H1 (cell line): Measurements from ENCODE around the gene SMCHD1. TPM values are rescaled to one million over a fixed set of nuclear protein-coding genes. Genes with fewer than 3 reads are reported as not detected.

ENCODE experiments used
- CTCF ChIA-PET: fragments of 300-600 bp; sonication (Branson Sonifier 250); formaldehyde crosslinking; loops from one replicate; lab custom pipeline; 2021; ENCODE audit not compliant: partially characterized antibody; lab: Charles Lee
- POLR2A ChIA-PET: fragments of 300-600 bp; sonication (Branson Sonifier 250); formaldehyde crosslinking; loops from one replicate; lab custom pipeline; 2021; ENCODE audit warnings: inconsistent platforms; ENCODE audit not compliant: partially characterized antibody; lab: Charles Lee
- DNase-seq, 2 experiments: peaks; one replicate each; pipeline versions ENCODE4 v3.0.0 to v3.0.0-alpha.2; 2010 to 2022; ENCODE audit warnings: low spot score in 2 of 2, low read depth in 1 of 2, mixed read lengths in 1 of 2
- FAIRE-seq: peaks from 2 replicates; lab custom pipeline; 2011; peaks lifted over from hg19 to GRCh38; lab: Jason Lieb, UNC
- H2AFZ ChIP-seq: 2 replicates; pipeline ENCODE4 v1.8.1; 2012; ENCODE audit warnings: low read length, inconsistent platforms
- H2AK5ac ChIP-seq: 2 replicates; pipeline ENCODE4 v1.6.1; 2013; ENCODE audit warnings: low read depth, low read length
- H2BK120ac ChIP-seq: replicated peaks from 2 replicates; pipeline ENCODE3; 2013; ENCODE audit warnings: low read depth, low read length, inconsistent platforms
- H2BK12ac ChIP-seq: 2 replicates; pipeline ENCODE4 v1.6.1; 2013; ENCODE audit warnings: low read depth, low read length
- H2BK15ac ChIP-seq: 2 replicates; pipeline ENCODE4 v1.6.1; 2013; ENCODE audit warnings: low read length
- H2BK20ac ChIP-seq: 2 replicates; pipeline ENCODE4 v1.6.1; 2013; ENCODE audit warnings: low read length
- H2BK5ac ChIP-seq: 2 replicates; pipeline ENCODE4 v1.6.1; 2013; ENCODE audit warnings: low read depth, low read length
- H3K14ac ChIP-seq: 2 replicates; pipeline ENCODE4 v1.6.1; 2013; ENCODE audit warnings: inconsistent platforms; ENCODE audit not compliant: insufficient read length
- H3K18ac ChIP-seq: 2 replicates; pipeline ENCODE4 v1.6.1; 2013; ENCODE audit warnings: low read length; ENCODE audit errors: extremely low read depth
- H3K23ac ChIP-seq: 2 replicates; pipeline ENCODE4 v1.6.1; 2013; ENCODE audit warnings: inconsistent platforms; ENCODE audit not compliant: insufficient read length
- H3K23me2 ChIP-seq: 2 replicates; pipeline ENCODE4 v1.6.1; 2013; ENCODE audit warnings: low read depth, low read length
- H3K27ac ChIP-seq: 2 replicates; pipeline ENCODE4 v1.6.1; 2011; ENCODE audit warnings: low read depth, low read length, inconsistent platforms
- H3K27me3 ChIP-seq, 4 experiments: replicated peaks in 1 of 4; 1 replicate in 1 of 4; 2 replicates in 3 of 4; pipeline versions ENCODE4 v1.6.1 to v1.8.1; 2011 to 2013; ENCODE audit warnings: low read length in 3 of 4, mild to moderate bottlenecking in 3 of 4, inconsistent platforms in 2 of 4, mixed read lengths in 2 of 4, moderate library complexity in 1 of 4; ENCODE audit not compliant: control insufficient read depth in 3 of 4, insufficient read depth in 3 of 4; ENCODE audit errors: extremely low read depth in 1 of 4
- H3K36me3 ChIP-seq, 4 experiments: 2 replicates each; pipeline versions ENCODE4 v1.6.1 to v1.8.1; 2011 to 2013; ENCODE audit warnings: mild to moderate bottlenecking in 4 of 4, low read length in 3 of 4, moderate library complexity in 2 of 4, control low read depth in 1 of 4, inconsistent platforms in 1 of 4; ENCODE audit not compliant: insufficient read depth in 4 of 4, control insufficient read depth in 2 of 4
- H3K4ac ChIP-seq: replicated peaks from 2 replicates; pipeline ENCODE3; 2013; ENCODE audit warnings: low read length, low read depth, mixed read lengths, inconsistent platforms; ENCODE audit not compliant: insufficient read length
- H3K4me1 ChIP-seq, 4 experiments: replicated peaks in 1 of 4; 1 replicate in 1 of 4; 2 replicates in 3 of 4; pipeline versions ENCODE4 v1.6.1 to v1.8.1; 2011 to 2013; ENCODE audit warnings: low read length in 3 of 4, inconsistent platforms in 2 of 4, mixed read lengths in 1 of 4; ENCODE audit not compliant: insufficient read depth in 4 of 4, control insufficient read depth in 3 of 4
- H3K4me2 ChIP-seq, 2 experiments: 2 replicates each; pipeline versions ENCODE4 v1.6.1 to v1.8.1; 2011 to 2013; ENCODE audit warnings: low read depth in 2 of 2, low read length in 2 of 2, control low read depth in 1 of 2, inconsistent platforms in 1 of 2, mild to moderate bottlenecking in 1 of 2; ENCODE audit not compliant: insufficient read depth in 1 of 2
- H3K4me3 ChIP-seq, 4 experiments: fragments of 200-600, 300-600 bp in 1 of 4; sonication (generic), shearing (Covaris generic), sonication (Bioruptor Twin) in 1 of 4; 2 replicates each; pipeline versions ENCODE4 v1.5.1 to v1.8.1; 2011 to 2016; ENCODE audit warnings: low read length in 4 of 4, low read depth in 3 of 4, control low read depth in 2 of 4, inconsistent platforms in 2 of 4, mild to moderate bottlenecking in 2 of 4, mixed read lengths in 1 of 4, moderate library complexity in 1 of 4; ENCODE audit not compliant: insufficient read depth in 2 of 4; ENCODE audit errors: extremely low read depth in 1 of 4
- H3K56ac ChIP-seq: replicated peaks from 2 replicates; pipeline ENCODE3; 2013; ENCODE audit warnings: low read depth, mild to moderate bottlenecking, mixed read lengths, low read length, inconsistent platforms; ENCODE audit not compliant: insufficient read length
- H3K79me1 ChIP-seq: 2 replicates; pipeline ENCODE4 v1.6.1; 2013; ENCODE audit warnings: low read depth, low read length, control low read depth
- H3K79me2 ChIP-seq, 2 experiments: 2 replicates each; pipeline versions ENCODE4 v1.6.1 to v1.8.1; 2012 to 2013; ENCODE audit warnings: low read length in 2 of 2, mild to moderate bottlenecking in 2 of 2, inconsistent platforms in 1 of 2; ENCODE audit not compliant: insufficient read depth in 2 of 2, control insufficient read depth in 1 of 2
- H3K9ac ChIP-seq, 4 experiments: replicated peaks in 1 of 4; 1 replicate in 1 of 4; 2 replicates in 3 of 4; pipeline versions ENCODE4 v1.6.1 to v1.8.1; 2011 to 2013; ENCODE audit warnings: low read depth in 3 of 4, low read length in 3 of 4, control low read depth in 2 of 4, mild to moderate bottlenecking in 2 of 4, moderate library complexity in 2 of 4, inconsistent platforms in 1 of 4; ENCODE audit errors: extremely low read depth in 1 of 4
- H3K9me3 ChIP-seq, 2 experiments: 2 replicates each; pipeline versions ENCODE4 v1.6.1 to v1.8.1; 2012 to 2013; ENCODE audit warnings: mild to moderate bottlenecking in 2 of 2, moderate library complexity in 2 of 2, control low read depth in 1 of 2, inconsistent platforms in 1 of 2, low read depth in 1 of 2, low read length in 1 of 2, mixed read lengths in 1 of 2; ENCODE audit not compliant: insufficient read depth in 2 of 2
- H4K20me1 ChIP-seq, 2 experiments: replicated peaks in 1 of 2; 2 replicates each; pipeline versions ENCODE3 to v1.8.1; 2011 to 2013; ENCODE audit warnings: inconsistent platforms in 2 of 2, low read length in 2 of 2, mild to moderate bottlenecking in 1 of 2; ENCODE audit not compliant: insufficient read depth in 2 of 2, control insufficient read depth in 1 of 2
- H4K5ac ChIP-seq: 2 replicates; pipeline ENCODE4 v1.6.1; 2013; ENCODE audit warnings: low read length, low read depth, mixed read lengths, inconsistent platforms; ENCODE audit not compliant: insufficient read length
- H4K8ac ChIP-seq: 2 replicates; pipeline ENCODE4 v1.8.0; 2013; ENCODE audit warnings: mild to moderate bottlenecking, moderate library complexity, low read length, inconsistent platforms; ENCODE audit not compliant: insufficient read depth; ENCODE audit errors: extremely low read depth
- H4K91ac ChIP-seq: replicated peaks from 2 replicates; pipeline ENCODE3; 2013; ENCODE audit warnings: low read length, mixed read lengths, inconsistent platforms; ENCODE audit not compliant: insufficient read length
- ATF3 ChIP-seq: IDR thresholded peaks from 2 replicates; pipeline ENCODE4 v1.6.1; 2011; ENCODE audit warnings: low read depth, mild to moderate bottlenecking, low read length; ENCODE audit not compliant: insufficient read depth
- WGBS, 2 experiments: shearing (Covaris generic) in 1 of 2; methylation state at CpG; one replicate each; pipeline versions ENCODE4 v1.1.6 to v1.1.7; 2013 to 2015; ENCODE audit warnings: low lambda C conversion rate in 2 of 2, mixed read lengths in 2 of 2, inconsistent platforms in 1 of 2, low coverage in 1 of 2, missing lambda C conversion rate in 1 of 2; ENCODE audit not compliant: insufficient replicate concordance in 2 of 2, insufficient coverage in 1 of 2, insufficient read length in 1 of 2; ENCODE audit errors: extremely low coverage in 1 of 2, missing lambda C conversion rate in 1 of 2; 5-methylcytosine and 5-hydroxymethylcytosine counted together
- polyA plus RNA-seq, 7 experiments: library from polyadenylated mRNA; depleted of rRNA in 3 of 7; stranded (reverse) in 5 of 7; unstranded in 2 of 7; fragments of >200 nt in 5 of 7; fragments of 200-250 nt in 2 of 7; gene quantifications; 1 replicate in 5 of 7; 2 replicates in 1 of 7; 4 replicates in 1 of 7; pipeline versions ENCODE4 v1.2.1 to v1.2.3, GENCODE V29; 2011 to 2013; ENCODE audit warnings: missing spikeins in 2 of 7, mixed read lengths in 2 of 7
- total RNA-seq: library from RNA; stranded (reverse); fragmentation: NEBNext Ultra II Directional; extraction: Animal tissue kit (Norgen Biotek cat#: 25700); gene quantifications from 2 replicates; pipeline ENCODE4 v1.2.1, GENCODE V29; 2021

SMCHD1 gene
- total and polyA plus RNA-seq, 2 of the 8 experiments (the other 6 are each of a cell fraction or from before 2014, with no cell fraction given): 9.3 to 32.0 TPM

GRCh38 chr18:2656237-2656980 lies 883 bp downstream of the SMCHD1 start:
- Histone ChIP-seq H2AK5ac (no peak overlapping the region), H3K9me3 (no peaks in the 10 kb centered on the region), H3K79me2 (peaks cover 0 to 49% of the 10 kb centered on the region in 2 experiments; a peak in 2 of 4 replicates), H2BK20ac (no peak overlapping the region), H3K56ac (peak overlapping the region; percentile 69), H3K23ac (peak overlapping the region; percentile 52), H3K4me2 (peak overlapping the region; percentile 89 to 91), H3K36me3 (no peaks in the 10 kb centered on the region), H3K27me3 (peaks cover 3 to 25% (median 20%) of the 10 kb centered on the region in 4 experiments), H2BK12ac (no peak overlapping the region), H2AFZ (no peak overlapping the region), H3K14ac (no peak overlapping the region), H4K8ac (peak overlapping the region; percentile 85; the same call in 1 of the 2 replicates), H2BK15ac (no peak overlapping the region), H3K9ac (peak overlapping the region; percentile 61 to 87 (median 74)), H4K91ac (no peak overlapping the region), H3K4me3 (peak overlapping the region; percentile 66 to 97 (median 86)), H2BK5ac (no peak overlapping the region), H4K20me1 (peaks cover 9 to 13% of the 10 kb centered on the region in 2 experiments), H3K23me2 (peaks cover 21% of the 10 kb centered on the region), H3K4me1 (peaks cover 0 to 9% (median 4%) of the 10 kb centered on the region in 4 experiments; a peak in 5 of 7 replicates), H2BK120ac (no peak overlapping the region), H3K4ac (no peak overlapping the region), H3K79me1 (peaks cover 6% of the 10 kb centered on the region; the same call in 1 of the 2 replicates), H3K18ac (peak overlapping the region; percentile 90), H4K5ac (no peak overlapping the region), H3K27ac (peak overlapping the region; percentile 69; the same call in 1 of the 2 replicates)
- FAIRE-seq (no peak), DNase-seq (no peak)
- CTCF ChIA-PET: no interaction called here
- WGBS, 2 experiments: 3% methylated on average over 46 of the region's 49 CpGs; no CpG with 5 or more reads in 1 of the 2 experiments
- POLR2A ChIA-PET: interaction anchor here (0.7 to 2.0 kb wide), 19 partner anchors 7 to 590 kb away, joined by 3 to 9 read pairs (median 4); partner anchors contain the start of genes METTL4 and NDC80
- TF ChIP-seq ATF3: no peak
